Thoracic aorta (tissue), 2 donors: ENCODE measurements around the gene CIROP. TPM values are rescaled to one million over a fixed set of nuclear protein-coding genes. Genes with fewer than 3 reads are reported as not detected.

Experiments
- ATAC-seq: fragments of 150-250 bp; one replicate; pipeline ENCODE4 v1.8.0; 2017; ENCODE audit warnings: low read depth; ENCODE audit not compliant: insufficient number of reproducible peaks, low FRiP score
- DNase-seq: peaks from one replicate; pipeline ENCODE4 v3.0.0-alpha.2; 2020; ENCODE audit warnings: low spot score
- H3K27ac ChIP-seq, 2 donors: fragments of 200-600 bp; sonication (generic); 1 replicate in 1 of 2; 2 replicates in 1 of 2; pipeline ENCODE4 v1.5.1; 2016; ENCODE audit warnings: mild to moderate bottlenecking in 2 of 2, moderate library complexity in 2 of 2
- H3K27me3 ChIP-seq: fragments of 200-600 bp; sonication (generic); replicated peaks from 2 replicates; pipeline ENCODE4 v1.6.0; 2016; ENCODE audit warnings: mild to moderate bottlenecking; ENCODE audit not compliant: insufficient read depth
- H3K36me3 ChIP-seq: fragments of 200-600 bp; sonication (generic); one replicate; pipeline ENCODE4 v1.5.1; 2016
- H3K4me1 ChIP-seq, 2 donors: fragments of 200-600 bp; sonication (generic); 1 replicate in 1 of 2; 2 replicates in 1 of 2; pipeline versions ENCODE4 v1.5.1 to v1.6.0; 2016; ENCODE audit warnings: low read depth in 2 of 2, mild to moderate bottlenecking in 1 of 2; ENCODE audit not compliant: control insufficient read depth in 1 of 2
- H3K4me3 ChIP-seq: fragments of 200-600 bp; sonication (generic); 2 replicates; pipeline ENCODE4 v1.5.1; 2016; ENCODE audit warnings: mild to moderate bottlenecking
- H3K9me3 ChIP-seq: fragments of 200-600 bp; sonication (generic); 2 replicates; pipeline ENCODE4 v1.5.1; 2016
- total RNA-seq, 2 donors: library from RNA; depleted of rRNA; stranded (reverse); fragments of >200 nt; gene quantifications; one replicate each; pipeline versions ENCODE4 v1.1.0 to v1.2.3, GENCODE V29; 2016
- TF ChIP-seq, protein P1 (sequence below): fragments of 200-600 bp; sonication (generic); IDR thresholded peaks from one replicate; pipeline ENCODE4 v1.5.1; 2019; ENCODE audit warnings: antibody characterized with exemption

Gene CIROP
- total RNA-seq, 2 donors from 2014 or later, result 1.1 TPM; not detected in 1

DNA sequence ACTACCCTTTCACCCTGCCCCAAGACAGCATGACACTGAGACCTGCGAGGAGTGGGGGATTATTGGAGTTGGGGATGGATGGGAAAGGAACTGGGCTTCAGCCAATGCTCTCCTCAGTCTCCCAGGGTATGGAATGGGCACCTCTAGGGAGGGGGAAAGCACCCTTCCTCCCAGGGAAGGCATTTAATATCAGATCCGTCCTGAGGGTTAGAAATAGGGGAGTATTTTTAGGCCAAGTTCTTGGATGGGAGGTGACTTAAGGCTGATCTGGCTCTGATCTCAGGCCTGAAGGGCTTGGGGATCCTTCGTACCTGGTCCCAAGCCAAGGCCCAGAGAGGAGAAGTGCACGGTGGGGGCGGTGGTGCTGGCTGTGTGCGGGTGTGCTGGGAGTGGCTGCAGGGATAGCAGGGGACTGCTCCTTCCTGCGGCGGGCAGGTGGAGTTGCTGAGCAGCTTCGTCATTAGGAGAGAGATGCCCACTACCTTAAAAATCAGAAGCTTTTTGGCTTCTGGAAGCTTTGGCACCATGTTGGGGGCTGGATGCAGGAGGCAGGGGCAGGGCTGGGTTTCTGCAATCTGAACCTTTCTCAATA lies 21.2 kb upstream of the CIROP start:
- H3K27ac ChIP-seq, result peak overlapping the region; percentile 47 to 69
- no peak overlapping the region for H3K4me3 ChIP-seq
- H3K9me3 ChIP-seq, result no peaks in the 10 kb centered on the region
- no peak for ATAC-seq
- DNase-seq, result no peak
- H3K27me3 ChIP-seq, result no peaks in the 10 kb centered on the region
- peaks cover 15 to 54% of the 10 kb centered on the region in 2 donors for H3K4me1 ChIP-seq
- TF ChIP-seq, protein P1, sequence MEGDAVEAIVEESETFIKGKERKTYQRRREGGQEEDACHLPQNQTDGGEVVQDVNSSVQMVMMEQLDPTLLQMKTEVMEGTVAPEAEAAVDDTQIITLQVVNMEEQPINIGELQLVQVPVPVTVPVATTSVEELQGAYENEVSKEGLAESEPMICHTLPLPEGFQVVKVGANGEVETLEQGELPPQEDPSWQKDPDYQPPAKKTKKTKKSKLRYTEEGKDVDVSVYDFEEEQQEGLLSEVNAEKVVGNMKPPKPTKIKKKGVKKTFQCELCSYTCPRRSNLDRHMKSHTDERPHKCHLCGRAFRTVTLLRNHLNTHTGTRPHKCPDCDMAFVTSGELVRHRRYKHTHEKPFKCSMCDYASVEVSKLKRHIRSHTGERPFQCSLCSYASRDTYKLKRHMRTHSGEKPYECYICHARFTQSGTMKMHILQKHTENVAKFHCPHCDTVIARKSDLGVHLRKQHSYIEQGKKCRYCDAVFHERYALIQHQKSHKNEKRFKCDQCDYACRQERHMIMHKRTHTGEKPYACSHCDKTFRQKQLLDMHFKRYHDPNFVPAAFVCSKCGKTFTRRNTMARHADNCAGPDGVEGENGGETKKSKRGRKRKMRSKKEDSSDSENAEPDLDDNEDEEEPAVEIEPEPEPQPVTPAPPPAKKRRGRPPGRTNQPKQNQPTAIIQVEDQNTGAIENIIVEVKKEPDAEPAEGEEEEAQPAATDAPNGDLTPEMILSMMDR, result no peak
- peaks cover 18% of the 10 kb centered on the region for H3K36me3 ChIP-seq

GRCh38 chr14:23125011-23125410 lies 20.2 kb upstream of the CIROP start:
- ATAC-seq (no peak), DNase-seq (no peak)
- TF ChIP-seq, protein P1, result no peak
- H3K4me1 ChIP-seq, result peaks cover 16 to 53% of the 10 kb centered on the region in 2 donors
- no peaks in the 10 kb centered on the region for H3K27me3 ChIP-seq
- no peaks in the 10 kb centered on the region for H3K9me3 ChIP-seq
- H3K4me3 ChIP-seq, result no peak overlapping the region
- peaks cover 18% of the 10 kb centered on the region for H3K36me3 ChIP-seq
- peak overlapping the region; percentile 47 to 69 for H3K27ac ChIP-seq

DNA sequence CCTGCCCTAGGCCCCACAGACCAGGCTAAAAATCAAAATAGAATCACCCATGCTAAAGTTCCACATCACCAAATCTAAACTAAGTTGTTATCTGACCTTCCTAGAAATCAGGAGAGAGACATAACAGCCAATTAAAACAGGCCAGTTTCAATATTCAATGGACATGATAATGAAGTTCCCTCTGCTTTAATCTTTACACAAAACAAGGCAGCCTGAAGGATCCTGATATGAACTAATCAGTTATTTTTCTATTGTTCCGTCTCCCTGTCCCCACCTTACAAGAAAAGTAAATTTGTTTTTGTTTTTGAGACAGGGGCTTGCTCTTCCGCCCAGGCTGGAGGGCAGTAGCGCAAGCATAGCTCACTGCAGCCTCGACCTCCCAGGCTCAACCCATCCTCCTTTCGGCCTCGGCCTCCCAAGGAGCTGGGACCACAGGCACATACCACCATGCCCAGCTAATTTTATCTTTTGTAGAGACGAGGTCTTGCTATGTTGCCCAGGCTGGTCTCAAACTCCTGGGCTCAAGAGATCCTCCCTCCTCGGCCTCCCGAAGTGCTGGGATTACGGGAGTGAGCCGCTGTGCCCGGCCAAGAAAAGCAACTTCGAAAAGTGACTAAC lies 19.7 kb upstream of the CIROP start:
- TF ChIP-seq, protein P1, result no peak
- H3K4me3 ChIP-seq, result no peak overlapping the region
- peak overlapping the region; percentile 47 to 69 for H3K27ac ChIP-seq
- no peaks in the 10 kb centered on the region for H3K27me3 ChIP-seq
- DNase-seq (no peak), ATAC-seq (no peak)
- peaks cover 16% of the 10 kb centered on the region for H3K36me3 ChIP-seq
- H3K4me1 ChIP-seq, result peaks cover 16 to 53% of the 10 kb centered on the region in 2 donors
- H3K9me3 ChIP-seq, result no peaks in the 10 kb centered on the region

GRCh38 chr14:23123419-23123818 lies 18.6 kb upstream of the CIROP start:
- ATAC-seq, result no peak
- H3K27ac ChIP-seq, result no peak overlapping the region

GRCh38 chr14:23122086-23122485 lies 17.3 kb upstream of the CIROP start:
- peak overlapping the region; percentile 61 to 64 for H3K27ac ChIP-seq

More at GRCh38 chr14:23123419-23123818, 18.6 kb upstream of the CIROP start:
- Histone ChIP-seq H3K36me3 (peaks cover 6% of the 10 kb centered on the region), H3K4me3 (no peak overlapping the region), H3K27me3 (no peaks in the 10 kb centered on the region), H3K9me3 (no peaks in the 10 kb centered on the region), H3K4me1 (peaks cover 16 to 53% of the 10 kb centered on the region in 2 donors)
- TF ChIP-seq, protein P1, result no peak
- DNase-seq, result no peak

More at GRCh38 chr14:23122086-23122485, 17.3 kb upstream of the CIROP start:
- DNase-seq (no peak), ATAC-seq (no peak)
- H3K36me3 ChIP-seq, result no peaks in the 10 kb centered on the region
- H3K4me3 ChIP-seq, result no peak overlapping the region
- no peaks in the 10 kb centered on the region for H3K27me3 ChIP-seq
- H3K9me3 ChIP-seq, result no peaks in the 10 kb centered on the region
- TF ChIP-seq, protein P1, result no peak
- H3K4me1 ChIP-seq, result peaks cover 16 to 53% of the 10 kb centered on the region in 2 donors
